Fibroblast of lung (primary cell): ENCODE measurements around the gene CD1B. TPM values are rescaled to one million over a fixed set of nuclear protein-coding genes. Genes with fewer than 3 reads are reported as not detected.
"Not testable (repeated sequence)": the region's sequence is repeated elsewhere in the genome, so short reads cannot be mapped to it uniquely, and the experiment has no call there.

Experiments
- DNase-seq, 2 donors: peaks; one replicate each; pipeline versions ENCODE4 v3.0.0 to v3.0.0-alpha.2; 2010; ENCODE audit warnings: low read depth in 2 of 2
- H2AFZ ChIP-seq: 2 replicates; pipeline ENCODE4 v1.5.1; 2012; ENCODE audit warnings: low read length, control low read depth, inconsistent platforms
- H3K27ac ChIP-seq: 2 replicates; pipeline ENCODE4 v1.5.1; 2011; ENCODE audit warnings: low read length, control low read depth; ENCODE audit not compliant: insufficient read depth
- H3K27me3 ChIP-seq: 2 replicates; pipeline ENCODE4 v1.5.1; 2011; ENCODE audit warnings: mild to moderate bottlenecking, low read length; ENCODE audit not compliant: control insufficient read depth, insufficient read depth
- H3K36me3 ChIP-seq: 2 replicates; pipeline ENCODE4 v1.5.1; 2011; ENCODE audit warnings: low read length; ENCODE audit not compliant: control insufficient read depth, insufficient read depth
- H3K4me1 ChIP-seq: 2 replicates; pipeline ENCODE4 v1.5.1; 2011; ENCODE audit warnings: low read length; ENCODE audit not compliant: control insufficient read depth, insufficient read depth; ENCODE audit errors: extremely low read depth
- H3K4me2 ChIP-seq: 2 replicates; pipeline ENCODE4 v1.5.1; 2011; ENCODE audit warnings: low read length, control low read depth; ENCODE audit not compliant: insufficient read depth; ENCODE audit errors: extremely low read depth
- H3K4me3 ChIP-seq, 4 experiments: fragments of 200-600 bp in 1 of 4; sonication (generic) in 1 of 4; replicated peaks in 1 of 4; 2 replicates each; pipeline ENCODE4 v1.5.1; 2011 to 2016; ENCODE audit warnings: low read length in 4 of 4, low read depth in 3 of 4, mild to moderate bottlenecking in 3 of 4, control low read depth in 2 of 4, inconsistent platforms in 1 of 4, mixed read lengths in 1 of 4; ENCODE audit not compliant: insufficient read depth in 1 of 4; ENCODE audit errors: control extremely low read depth in 1 of 4
- H3K79me2 ChIP-seq: 2 replicates; pipeline ENCODE4 v1.5.1; 2012; ENCODE audit warnings: mild to moderate bottlenecking, low read length, inconsistent platforms; ENCODE audit not compliant: control insufficient read depth, insufficient read depth
- H3K9ac ChIP-seq: 2 replicates; pipeline ENCODE4 v1.5.1; 2011; ENCODE audit warnings: mild to moderate bottlenecking, low read length, control low read depth; ENCODE audit not compliant: insufficient read depth
- H3K9me3 ChIP-seq: 2 replicates; pipeline ENCODE4 v1.5.1; 2012; ENCODE audit warnings: low read depth, low read length; ENCODE audit not compliant: control insufficient read depth, insufficient read depth
- H4K20me1 ChIP-seq: 2 replicates; pipeline ENCODE4 v1.5.1; 2011; ENCODE audit warnings: low read length; ENCODE audit not compliant: control insufficient read depth, insufficient read depth; ENCODE audit errors: extremely low read depth
- EZH2 ChIP-seq: IDR thresholded peaks from 2 replicates; pipeline ENCODE4 v1.5.1; 2012; ENCODE audit warnings: low read length, control low read depth, mild to moderate bottlenecking; ENCODE audit errors: missing control alignments
- polyA minus RNA-seq: library from RNA; depleted of rRNA, polyadenylated mRNA; stranded (reverse); fragments of >200 nt; gene quantifications from 2 replicates; pipeline ENCODE4 v1.2.3, GENCODE V29; 2011; ENCODE audit warnings: low replicate concordance
- polyA plus RNA-seq, 2 donors: library from polyadenylated mRNA; depleted of rRNA in 1 of 2; stranded (reverse) in 1 of 2; unstranded in 1 of 2; fragments of >200 nt; gene quantifications; 2 replicates each; pipeline ENCODE4 v1.2.1, GENCODE V29; 2011 to 2012; ENCODE audit warnings: missing spikeins in 1 of 2
- total RNA-seq: library from RNA; depleted of rRNA; stranded (reverse); fragments of >200 nt; gene quantifications from 2 replicates; pipeline ENCODE4 v1.2.1, GENCODE V29; 2014
- TF ChIP-seq, protein P1 (sequence below), 2 donors: IDR thresholded peaks in 1 of 2; conservative IDR thresholded peaks in 1 of 2; 1 replicate in 1 of 2; 2 replicates in 1 of 2; pipeline ENCODE4 v1.5.1; 2011 to 2012; ENCODE audit warnings: low read length in 2 of 2, control low read depth in 1 of 2, inconsistent platforms in 1 of 2, low read depth in 1 of 2, mild to moderate bottlenecking in 1 of 2

Gene CD1B
- total RNA-seq: not detected in 2 replicates
- not detected in 2 replicates for polyA plus RNA-seq
- polyA plus RNA-seq (2012): not detected in 2 replicates
- not detected in 2 replicates for polyA minus RNA-seq

DNA sequence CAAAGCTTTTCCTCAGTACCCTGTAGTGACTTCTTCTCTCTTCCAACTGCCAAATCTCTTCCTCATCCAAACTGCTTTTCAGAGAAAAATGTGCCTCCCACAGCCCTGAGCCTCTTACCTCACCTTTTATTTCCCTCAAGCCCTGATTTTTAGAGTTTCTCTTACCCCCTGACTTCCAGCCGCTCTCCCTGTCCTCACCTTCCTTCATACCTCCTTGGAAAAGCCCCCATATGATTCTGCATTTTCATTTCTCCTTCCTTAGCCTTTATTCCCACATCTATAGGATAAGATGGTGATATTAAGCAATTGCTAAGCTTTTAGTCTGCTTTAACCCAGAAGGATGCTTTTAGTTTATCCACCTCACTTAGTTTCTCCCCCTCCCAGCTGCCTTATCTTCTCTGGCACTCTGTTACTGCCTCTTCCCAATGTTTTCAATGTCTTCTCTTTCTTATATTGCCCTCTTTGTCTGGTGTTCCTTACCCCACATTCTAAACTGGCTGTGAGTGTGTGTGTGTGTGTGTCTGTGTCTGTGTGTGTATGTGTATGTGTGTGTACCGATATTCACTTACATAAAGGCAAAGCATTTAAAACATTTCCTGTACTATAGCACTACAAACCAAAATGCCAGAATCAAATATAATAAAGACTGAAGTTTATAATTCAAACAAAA, at the start of gene CD1B:
CD1B (minus strand) TSS at position 51 of the 670 bp plus-strand sequence. CDS start 108 bp downstream, outside the sequence.
- Histone ChIP-seq H3K9me3 (no peaks in the 10 kb centered on the region), H3K9ac (no peak within 1 kb of the TSS), H3K79me2 (no peaks in the 10 kb centered on the region), H4K20me1 (no peaks in the 10 kb centered on the region), H3K36me3 (no peaks in the 10 kb centered on the region), H2AFZ (no peak within 1 kb of the TSS), H3K27me3 (no peaks in the 10 kb centered on the region), H3K4me2 (no peak within 1 kb of the TSS), H3K4me3 (no peak within 1 kb of the TSS), H3K4me1 (no peaks in the 10 kb centered on the region), H3K27ac (no peak within 1 kb of the TSS)
- TF ChIP-seq EZH2: no peak
- TF ChIP-seq, protein P1, sequence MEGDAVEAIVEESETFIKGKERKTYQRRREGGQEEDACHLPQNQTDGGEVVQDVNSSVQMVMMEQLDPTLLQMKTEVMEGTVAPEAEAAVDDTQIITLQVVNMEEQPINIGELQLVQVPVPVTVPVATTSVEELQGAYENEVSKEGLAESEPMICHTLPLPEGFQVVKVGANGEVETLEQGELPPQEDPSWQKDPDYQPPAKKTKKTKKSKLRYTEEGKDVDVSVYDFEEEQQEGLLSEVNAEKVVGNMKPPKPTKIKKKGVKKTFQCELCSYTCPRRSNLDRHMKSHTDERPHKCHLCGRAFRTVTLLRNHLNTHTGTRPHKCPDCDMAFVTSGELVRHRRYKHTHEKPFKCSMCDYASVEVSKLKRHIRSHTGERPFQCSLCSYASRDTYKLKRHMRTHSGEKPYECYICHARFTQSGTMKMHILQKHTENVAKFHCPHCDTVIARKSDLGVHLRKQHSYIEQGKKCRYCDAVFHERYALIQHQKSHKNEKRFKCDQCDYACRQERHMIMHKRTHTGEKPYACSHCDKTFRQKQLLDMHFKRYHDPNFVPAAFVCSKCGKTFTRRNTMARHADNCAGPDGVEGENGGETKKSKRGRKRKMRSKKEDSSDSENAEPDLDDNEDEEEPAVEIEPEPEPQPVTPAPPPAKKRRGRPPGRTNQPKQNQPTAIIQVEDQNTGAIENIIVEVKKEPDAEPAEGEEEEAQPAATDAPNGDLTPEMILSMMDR (conservative IDR thresholded peaks at IDR 0.05 in 1 of 2, IDR thresholded peaks at IDR 0.05 in 1 of 2; ENCODE audit: low read depth in 1 of 2, low read length in 2 of 2): no peak
- DNase-seq: no peak

DNA sequence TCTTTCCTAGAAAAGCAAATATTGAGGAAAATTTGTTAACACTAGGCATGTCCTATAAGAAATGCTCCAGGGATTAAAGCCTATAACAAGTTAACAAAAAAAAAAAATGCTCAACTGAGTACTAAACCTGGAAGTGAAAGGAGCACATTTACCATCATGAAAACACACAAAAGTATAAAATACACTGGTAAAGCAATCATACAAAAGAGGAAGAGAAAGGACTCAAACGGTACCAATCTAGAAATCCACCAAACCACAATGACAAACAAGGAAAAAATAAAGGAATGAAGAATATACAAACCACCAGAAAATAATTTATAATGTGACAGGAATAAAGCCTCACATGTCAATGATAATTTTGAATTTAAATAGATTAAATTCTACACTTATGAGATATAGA, 43.5 kb upstream of the CD1B start:
- Histone ChIP-seq H3K79me2 (no peaks in the 10 kb centered on the region), H4K20me1 (no peaks in the 10 kb centered on the region), H3K4me1 (no peaks in the 10 kb centered on the region), H3K27me3 (no peaks in the 10 kb centered on the region), H3K36me3 (no peaks in the 10 kb centered on the region), H3K4me2 (no peak overlapping the region), H3K9me3 (no peaks in the 10 kb centered on the region), H3K4me3 (no peak overlapping the region), H3K27ac (no peak overlapping the region), H3K9ac (no peak overlapping the region), H2AFZ (no peak overlapping the region)
- TF ChIP-seq, protein P1 (conservative IDR thresholded peaks at IDR 0.05 in 1 of 2, IDR thresholded peaks at IDR 0.05 in 1 of 2; ENCODE audit: low read depth in 1 of 2, low read length in 2 of 2): no peak
- TF ChIP-seq EZH2: no peak
- DNase-seq: no peak

DNA sequence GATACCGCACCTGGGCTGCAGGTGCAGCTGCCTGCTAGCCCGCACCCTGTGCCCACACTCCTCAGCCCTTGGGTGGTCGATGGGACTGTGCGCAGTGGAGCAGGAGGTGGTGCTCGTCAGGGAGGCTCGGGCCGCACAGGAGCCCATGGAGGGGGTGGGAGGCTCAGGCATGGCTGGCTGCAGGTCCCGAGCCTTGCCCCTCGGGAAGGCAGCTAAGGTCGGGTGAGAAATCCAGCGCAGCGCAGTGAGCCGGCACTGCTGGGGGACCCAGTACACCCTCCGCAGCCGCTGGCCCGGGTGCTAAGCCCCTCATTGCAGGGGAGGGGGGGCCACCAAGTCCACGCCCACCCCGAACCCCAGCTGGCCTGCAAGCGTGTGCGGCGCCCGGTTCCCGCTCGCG, 42.8 kb upstream of the CD1B start:
- not testable (repeated sequence) for H3K4me3 ChIP-seq, H3K4me2 ChIP-seq, H2AFZ ChIP-seq, DNase-seq, H3K79me2 ChIP-seq, H3K27me3 ChIP-seq, H3K27ac ChIP-seq, H3K36me3 ChIP-seq, H3K9ac ChIP-seq, H4K20me1 ChIP-seq, H3K4me1 ChIP-seq, H3K9me3 ChIP-seq
